Medulla oblongata (tissue), 1 donor: ENCODE measurements around the gene CRADD.
"Not testable (repeated sequence)": the region's sequence is repeated elsewhere in the genome, so short reads cannot be mapped to it uniquely, and the experiment has no call there.

Source experiments
- DNase-seq: peaks from one replicate; pipeline ENCODE4 v3.0.0-alpha.2; 2015; ENCODE audit errors: extremely low spot score

Gene CRADD

DNA sequence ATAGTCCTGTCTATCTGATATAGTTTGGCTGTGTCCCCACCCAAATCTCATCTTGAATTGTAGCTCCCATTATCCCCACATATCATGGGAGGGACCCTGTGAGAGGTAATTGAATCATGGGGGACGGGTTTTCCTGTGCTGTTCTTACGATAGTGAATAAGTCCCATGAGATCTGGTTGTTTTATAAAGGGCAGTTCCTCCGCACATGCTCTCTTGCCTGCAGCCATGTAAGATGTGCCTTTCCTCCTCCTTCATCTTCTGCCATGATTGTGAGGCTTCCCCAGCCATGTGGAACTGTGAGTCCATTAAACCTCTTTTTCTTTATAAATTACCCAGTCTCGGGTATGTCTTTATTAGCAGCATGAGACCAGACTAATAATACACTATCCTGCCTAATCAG, 251.9 kb downstream of the CRADD start:
- not testable (repeated sequence) for DNase-seq

GRCh38 chr12:93937812-93938211, 260.6 kb downstream of the CRADD start:
- no peak for DNase-seq

- no peak for DNase-seq
These were observed 261.1 kb downstream of the CRADD start for GRCh38 chr12:93938317-93938716.

DNA sequence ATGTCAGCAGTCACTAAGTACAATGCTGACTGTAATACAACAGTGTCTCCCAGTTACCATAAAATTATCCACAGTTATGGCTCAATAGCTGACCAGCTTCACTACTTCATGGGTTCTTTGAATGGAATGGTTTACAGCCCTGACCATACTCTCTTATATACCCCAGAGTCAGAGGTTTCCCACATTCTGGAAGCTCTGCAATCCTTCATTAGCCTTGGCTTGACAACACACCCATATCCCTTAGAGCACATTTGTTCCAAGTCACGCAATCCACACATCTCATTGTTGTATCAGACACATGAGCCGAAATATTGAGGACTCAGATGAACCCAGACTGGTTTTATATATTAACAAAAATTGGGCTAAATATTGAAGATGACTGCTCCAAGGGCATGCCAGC, 261.8 kb downstream of the CRADD start:
- DNase-seq, result no peak

DNA sequence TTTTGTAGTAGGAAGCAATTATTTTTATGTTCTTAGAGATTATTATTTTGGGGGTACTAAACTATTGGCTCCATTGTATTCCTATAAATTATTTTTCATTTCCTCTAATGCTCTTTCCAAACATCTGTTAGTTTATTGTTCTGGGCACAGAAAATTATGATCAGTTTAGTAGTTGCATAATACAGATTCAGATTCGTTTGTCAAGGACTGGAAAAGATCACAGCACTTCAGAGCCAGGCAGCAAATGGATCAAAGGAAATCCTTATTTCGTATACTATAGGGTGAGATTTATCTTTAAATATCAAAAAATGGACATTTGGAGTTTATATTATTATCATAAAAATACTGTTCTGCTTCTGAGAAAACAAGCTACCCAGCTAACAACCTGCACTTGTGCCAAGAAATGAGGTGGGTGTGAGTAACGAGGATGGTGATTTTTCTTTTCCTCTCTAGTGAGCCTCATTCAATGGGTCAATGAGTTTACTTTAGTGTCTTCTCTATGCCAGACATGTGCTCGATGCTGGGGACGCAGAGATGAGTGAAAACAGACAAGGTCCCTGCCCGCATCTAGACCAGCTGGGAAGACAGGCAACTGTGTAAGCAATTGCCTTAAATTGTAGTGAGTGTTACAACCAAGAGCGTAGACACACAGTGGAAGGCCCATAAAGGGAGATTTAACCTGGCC, 262.6 kb downstream of the CRADD start:
- DNase-seq, result no peak

DNA sequence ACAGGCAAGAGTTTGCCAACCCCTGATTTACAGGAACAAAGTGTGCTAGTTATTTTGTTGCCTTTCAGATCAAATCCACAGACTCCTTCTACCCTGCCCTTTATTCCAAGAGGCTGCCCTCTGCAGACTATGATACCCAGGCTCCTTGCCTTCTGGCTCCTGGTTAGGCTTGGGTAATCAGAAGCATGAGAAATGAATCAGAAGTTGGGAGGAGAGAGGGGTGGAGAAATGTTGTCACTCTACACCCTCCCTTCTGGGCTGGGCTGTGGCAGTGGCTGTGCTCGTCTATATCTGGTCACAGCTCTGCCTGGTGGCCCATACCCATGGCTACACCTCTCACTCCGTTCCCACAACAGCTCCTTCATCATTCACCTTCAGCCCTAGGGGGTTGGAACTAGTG, 266.6 kb downstream of the CRADD start:
- no peak for DNase-seq

DNA sequence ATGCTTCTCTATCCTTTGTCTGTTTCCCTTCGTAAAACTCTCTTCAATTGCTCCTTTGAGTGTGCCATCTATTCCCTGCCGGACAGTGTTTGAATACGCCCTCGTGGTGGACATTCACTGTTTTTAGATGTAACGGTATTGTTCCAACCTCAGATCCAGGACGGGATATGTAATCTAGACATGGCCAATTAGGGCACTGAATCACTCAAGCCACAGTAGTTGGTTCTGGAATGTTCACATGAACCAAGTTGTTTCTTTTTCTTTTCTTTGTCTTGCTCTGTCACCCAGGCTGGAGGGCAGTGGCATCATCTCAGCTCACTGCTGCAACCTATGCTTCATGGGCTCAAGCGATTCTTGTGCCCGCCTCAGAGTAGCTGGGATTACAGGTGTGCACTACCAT, 267.0 kb downstream of the CRADD start:
- DNase-seq, result no peak
